Right lobe of liver (tissue), 6 donors: ENCODE results near the gene SPTBN1. TPM values are rescaled to one million over a fixed set of nuclear protein-coding genes. Genes with fewer than 3 reads are reported as not detected.

Experiments used
- ATAC-seq, 4 donors: fragments of 200-7000 bp; cut with Tn5 transposase; one replicate each; pipeline ENCODE4 v1.9.1; 2020; ENCODE audit warnings: mild to moderate bottlenecking in 4 of 4, moderate library complexity in 4 of 4
- DNase-seq, 3 donors: peaks; one replicate each; pipeline ENCODE4 v3.0.0-alpha.2; 2020
- H3K27ac ChIP-seq, 3 donors: fragments of 200-600 bp; one replicate each; pipeline ENCODE4 v1.8.0; 2022
- H3K27me3 ChIP-seq, 2 donors: fragments of 200-600 bp; one replicate each; pipeline ENCODE4 v1.8.0; 2022
- H3K36me3 ChIP-seq, 4 donors: fragments of 200-600 bp; sonication (generic) in 1 of 4; one replicate each; pipeline versions ENCODE4 v1.5.1 to v1.8.0; 2017 to 2022; ENCODE audit warnings: control low read depth in 1 of 4
- H3K4me1 ChIP-seq, 4 donors: fragments of 200-600 bp; sonication (generic) in 1 of 4; one replicate each; pipeline versions ENCODE4 v1.5.1 to v1.8.0; 2017 to 2022; ENCODE audit warnings: control low read depth in 1 of 4
- H3K4me3 ChIP-seq, 3 donors: fragments of 200-600 bp; one replicate each; pipeline ENCODE4 v1.8.0; 2022
- H3K9me3 ChIP-seq, 4 donors: fragments of 200-600 bp; sonication (generic) in 1 of 4; one replicate each; pipeline versions ENCODE4 v1.5.1 to v1.8.0; 2017 to 2022; ENCODE audit warnings: control low read depth in 1 of 4
- POLR2A ChIP-seq: fragments of 450-650 bp; IDR thresholded peaks from one replicate; pipeline ENCODE4 v1.6.1; 2017; ENCODE audit warnings: antibody characterized with exemption, mild to moderate bottlenecking
- WGBS: methylation state at CpG from one replicate; pipeline ENCODE4 v1.1.6; 2018; ENCODE audit warnings: low coverage, low lambda C conversion rate; ENCODE audit not compliant: insufficient coverage; ENCODE audit errors: missing lambda C conversion rate; 5-methylcytosine and 5-hydroxymethylcytosine counted together
- intact Hi-C, 2 donors: fragments of 100-400 bp; cut with DNase I; formaldehyde crosslinking; loops; one replicate each; pipeline versions ENCODE4 v1.11.2 to v1.14.1; 2022
- total RNA-seq, 6 experiments: library from RNA; depleted of rRNA in 2 of 6; stranded (reverse); fragments of >200 nt in 2 of 6; fragmentation: NEBNext Ultra II Directional in 3 of 6; extraction: Animal tissue kit (Norgen Biotek cat#: 25700) in 3 of 6; gene quantifications; one replicate each; pipeline versions ENCODE4 v1.1.0 to v1.2.4, GENCODE V29; 2016 to 2023
- TF ChIP-seq, protein P1 (sequence below), 4 donors: fragments of 200-600 bp in 3 of 4; fragments of 450-650 bp in 1 of 4; IDR thresholded peaks; one replicate each; pipeline versions ENCODE4 v1.5.1 to v1.8.0; 2016 to 2022; ENCODE audit warnings: antibody characterized with exemption in 4 of 4, mild to moderate bottlenecking in 2 of 4
- donor health status: DM: no; HTN: yes; CAD: no.
- donor health status: DM: no; HTN: no; CAD: no.
- donor health status: DM: no; HTN: no; CAD: no.
- donor health status: DM: no; HTN: yes; CAD: no.
- donor health status: DM: no; HTN: yes; CAD: no.

The SPTBN1 gene
- total RNA-seq, 6 experiments from 2014 or later = 107 to 315 (median 227) TPM

DNA sequence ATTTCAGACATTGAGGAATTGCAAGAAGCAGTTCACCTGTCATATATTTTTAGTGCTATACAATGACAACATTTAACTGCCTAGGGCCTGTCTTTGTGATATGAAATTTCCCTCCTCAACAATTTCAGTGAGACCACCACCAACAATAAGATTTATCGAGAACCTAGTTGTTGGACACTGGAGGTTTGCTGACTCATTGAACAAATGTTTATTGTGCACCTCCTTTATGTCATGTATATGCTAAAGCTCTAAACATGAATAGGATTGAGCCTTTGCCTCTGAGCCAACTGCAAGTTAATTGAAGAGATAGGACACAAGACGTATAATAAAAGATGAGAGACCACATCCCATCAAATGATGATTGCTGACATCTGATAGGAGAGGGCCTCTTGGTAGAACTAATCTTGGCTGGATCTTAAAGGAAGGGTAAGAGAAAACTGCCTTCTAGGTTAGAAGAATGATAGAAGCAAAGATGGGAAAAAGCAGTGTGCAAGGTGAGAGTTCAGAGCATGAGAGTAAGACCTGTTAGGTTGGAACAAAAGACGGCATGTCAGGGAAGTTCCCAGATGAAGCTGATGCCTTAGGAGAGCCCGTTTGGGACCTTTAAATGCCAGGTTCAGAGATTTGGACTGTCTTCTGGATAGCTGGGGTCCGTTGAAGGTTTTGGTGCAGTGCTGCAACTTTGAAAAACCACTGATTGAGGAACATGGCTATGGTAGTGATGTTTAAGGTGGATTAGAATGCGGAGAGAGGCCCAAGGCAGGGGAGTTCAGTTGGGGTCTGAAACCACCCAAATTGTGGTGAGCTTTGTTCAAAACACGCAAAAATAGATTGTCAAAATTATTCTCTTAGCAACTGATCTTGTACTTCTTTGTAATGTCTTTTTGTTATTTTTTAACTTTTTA lies 134.3 kb downstream of the SPTBN1 start:
- intact Hi-C loops = no loop called here
- no peaks in the 10 kb centered on the region for H3K27me3 ChIP-seq
- peak in 1 of 4 donors; percentile 2 for ATAC-seq
- no peaks in the 10 kb centered on the region for H3K36me3 ChIP-seq
- no peak for DNase-seq
- H3K4me3 ChIP-seq = no peak overlapping the region
- peak overlapping the region; percentile 82 to 84 (median 84) for H3K27ac ChIP-seq
- H3K9me3 ChIP-seq = no peaks in the 10 kb centered on the region
- peaks cover 0 to 67% (median 30%) of the 10 kb centered on the region in 4 donors for H3K4me1 ChIP-seq
- 45% methylated on average over 7 of the region's 7 CpGs for WGBS
- TF ChIP-seq POLR2A = no peak
- TF ChIP-seq, protein P1, sequence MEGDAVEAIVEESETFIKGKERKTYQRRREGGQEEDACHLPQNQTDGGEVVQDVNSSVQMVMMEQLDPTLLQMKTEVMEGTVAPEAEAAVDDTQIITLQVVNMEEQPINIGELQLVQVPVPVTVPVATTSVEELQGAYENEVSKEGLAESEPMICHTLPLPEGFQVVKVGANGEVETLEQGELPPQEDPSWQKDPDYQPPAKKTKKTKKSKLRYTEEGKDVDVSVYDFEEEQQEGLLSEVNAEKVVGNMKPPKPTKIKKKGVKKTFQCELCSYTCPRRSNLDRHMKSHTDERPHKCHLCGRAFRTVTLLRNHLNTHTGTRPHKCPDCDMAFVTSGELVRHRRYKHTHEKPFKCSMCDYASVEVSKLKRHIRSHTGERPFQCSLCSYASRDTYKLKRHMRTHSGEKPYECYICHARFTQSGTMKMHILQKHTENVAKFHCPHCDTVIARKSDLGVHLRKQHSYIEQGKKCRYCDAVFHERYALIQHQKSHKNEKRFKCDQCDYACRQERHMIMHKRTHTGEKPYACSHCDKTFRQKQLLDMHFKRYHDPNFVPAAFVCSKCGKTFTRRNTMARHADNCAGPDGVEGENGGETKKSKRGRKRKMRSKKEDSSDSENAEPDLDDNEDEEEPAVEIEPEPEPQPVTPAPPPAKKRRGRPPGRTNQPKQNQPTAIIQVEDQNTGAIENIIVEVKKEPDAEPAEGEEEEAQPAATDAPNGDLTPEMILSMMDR (IDR thresholded peaks at IDR 0.05) = no peak

DNA sequence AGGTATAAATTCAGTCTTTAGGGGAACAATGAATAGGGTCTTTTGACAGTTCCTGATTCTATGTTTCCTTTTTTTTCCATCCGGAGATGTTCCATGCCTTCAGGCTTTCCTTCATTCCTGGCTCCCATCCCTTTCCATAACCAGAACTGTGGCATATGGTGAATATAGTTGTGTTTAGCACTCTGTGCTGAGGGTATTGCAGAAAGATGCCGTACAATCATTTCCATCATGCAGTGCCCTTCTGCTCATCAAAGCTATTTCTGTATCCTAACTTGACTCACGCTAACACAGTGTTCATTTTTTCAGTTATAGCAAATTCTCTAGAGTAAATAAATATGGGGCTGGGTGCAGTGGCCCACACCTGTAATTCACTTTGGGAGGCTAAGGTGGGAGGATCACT lies 135.4 kb downstream of the SPTBN1 start:
- DNase-seq (no peak), ATAC-seq (no peak)
- TF ChIP-seq, protein P1 (IDR thresholded peaks at IDR 0.05) = no peak
- no peak for TF ChIP-seq POLR2A
- H3K4me3 ChIP-seq = no peak overlapping the region
- intact Hi-C loops = no loop called here
- peak overlapping the region in 2 of 3 donors; percentile 84 for H3K27ac ChIP-seq
- no peaks in the 10 kb centered on the region for H3K36me3 ChIP-seq
- H3K4me1 ChIP-seq = peaks cover 0 to 68% (median 31%) of the 10 kb centered on the region in 4 donors
- H3K9me3 ChIP-seq = no peaks in the 10 kb centered on the region
- 80% methylated on average over 3 of the region's 3 CpGs for WGBS
- no peaks in the 10 kb centered on the region for H3K27me3 ChIP-seq

DNA sequence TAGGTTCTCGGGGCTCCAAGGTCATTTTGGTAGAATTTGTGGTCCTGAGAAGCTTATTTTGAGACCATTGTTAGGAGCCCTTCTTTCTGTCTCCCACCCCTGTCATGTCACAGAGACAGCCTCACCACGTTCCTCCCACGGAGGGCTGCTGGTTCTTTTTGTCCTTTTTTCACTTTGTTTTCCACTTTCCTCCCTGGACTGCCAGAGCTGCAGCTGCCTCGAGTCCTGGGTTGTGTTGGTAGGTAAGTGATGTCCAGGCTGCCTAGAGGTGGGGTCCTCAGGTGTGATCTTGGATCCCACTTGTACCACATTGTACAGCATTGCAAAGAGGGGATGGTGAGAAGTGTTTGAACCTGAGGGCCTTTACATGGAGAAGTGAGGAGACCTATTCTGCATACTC lies 137.1 kb downstream of the SPTBN1 start:
- Histone ChIP-seq H3K27ac (no peak overlapping the region), H3K36me3 (no peaks in the 10 kb centered on the region), H3K27me3 (no peaks in the 10 kb centered on the region), H3K4me1 (peaks cover 0 to 77% (median 36%) of the 10 kb centered on the region in 4 donors), H3K4me3 (no peak overlapping the region), H3K9me3 (no peaks in the 10 kb centered on the region)
- TF ChIP-seq, protein P1 (IDR thresholded peaks at IDR 0.05) = no peak
- TF ChIP-seq POLR2A = no peak
- no peak for DNase-seq
- intact Hi-C loops = no loop called here
- WGBS = 90% methylated on average over 2 of the region's 4 CpGs
- ATAC-seq = no peak

DNA sequence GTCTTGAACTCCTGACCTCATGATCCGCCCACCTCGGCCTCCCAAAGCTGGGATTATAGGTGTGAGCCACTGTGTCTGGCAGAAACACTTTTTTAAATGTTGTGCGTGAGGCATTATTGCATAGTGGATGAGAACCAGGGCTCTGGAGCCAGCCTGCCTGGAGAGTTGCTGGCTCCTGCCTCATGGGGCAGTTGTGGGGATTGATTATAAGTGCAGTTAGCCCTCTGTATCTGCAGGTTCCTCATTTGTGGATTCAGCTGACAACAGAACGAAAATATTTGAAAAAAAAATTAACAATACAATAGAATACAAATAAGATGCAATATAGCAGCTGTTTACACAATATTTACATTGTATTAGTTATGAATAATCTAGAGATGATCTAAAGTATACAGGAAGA lies 137.9 kb downstream of the SPTBN1 start:
- no peak overlapping the region for H3K4me3 ChIP-seq
- no peak overlapping the region for H3K27ac ChIP-seq
- H3K9me3 ChIP-seq = no peaks in the 10 kb centered on the region
- no peak for ATAC-seq
- intact Hi-C loops = no loop called here
- WGBS = 63% methylated on average over 4 of the region's 4 CpGs
- peaks cover 0 to 77% (median 36%) of the 10 kb centered on the region in 4 donors for H3K4me1 ChIP-seq
- no peaks in the 10 kb centered on the region for H3K27me3 ChIP-seq
- H3K36me3 ChIP-seq = no peaks in the 10 kb centered on the region
- DNase-seq = no peak
- TF ChIP-seq, protein P1 (IDR thresholded peaks at IDR 0.05) = no peak
- TF ChIP-seq POLR2A = no peak
